ENCODE measurements around the gene TEPSIN. TPM values are rescaled to one million over a fixed set of nuclear protein-coding genes. Genes with fewer than 3 reads are reported as not detected.

Gene TEPSIN
- polyA plus RNA-seq, 1 donor from 2014 or later: 50.0 TPM

DNA sequence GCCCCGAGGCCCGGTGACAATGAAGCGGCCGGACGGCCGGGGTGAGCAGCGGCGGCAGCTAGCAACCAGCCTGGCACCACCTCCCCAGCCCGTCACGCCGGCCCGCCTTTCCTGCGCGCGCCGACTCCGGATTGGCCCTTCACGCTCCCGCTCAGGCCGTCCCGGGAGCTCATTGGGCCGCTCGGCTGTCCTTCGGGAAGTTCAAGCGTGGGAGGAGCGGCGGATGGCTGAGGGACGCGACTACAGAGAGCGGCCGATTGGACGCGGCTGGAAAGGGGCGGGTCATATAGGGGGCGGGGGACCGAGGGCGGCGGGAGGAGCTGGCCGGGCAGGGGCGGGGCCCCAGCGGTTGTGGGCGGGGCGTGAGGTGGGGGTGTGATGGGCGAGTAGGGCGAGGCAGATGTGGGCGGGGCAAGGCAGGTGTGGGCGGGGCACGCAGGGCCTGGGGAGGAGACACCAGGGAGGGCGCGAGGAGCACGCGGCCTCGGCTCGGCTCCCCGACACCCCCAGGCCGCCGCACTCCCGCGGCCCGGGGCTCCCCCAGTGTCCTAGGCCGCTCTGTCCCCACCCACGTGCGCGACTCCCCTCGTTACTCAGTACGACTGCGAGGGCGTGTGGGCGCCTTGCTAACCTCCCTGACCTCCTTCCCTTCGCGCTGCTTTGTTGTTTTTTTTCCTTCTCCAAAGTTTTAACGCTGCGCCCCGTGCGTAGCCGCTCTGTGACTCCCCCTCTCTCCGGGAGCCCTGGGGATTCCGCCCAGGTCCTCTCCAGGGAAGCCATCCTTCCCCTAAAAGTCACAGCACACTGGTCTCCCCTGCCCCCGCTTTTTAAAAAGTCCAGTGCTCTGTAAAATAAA, 15.7 kb downstream of the TEPSIN start, which contains the start of gene CEP131:
TSS of gene CEP131 (minus strand) at position 60 of the 856 bp plus-strand sequence. CDS start 2,909 bp downstream, outside the sequence.
- Histone ChIP-seq H3K9me3 (ENCODE audit: low read length) (no peaks in the 10 kb centered on the region), H3K27me3 (ENCODE audit: insufficient read depth, low read depth, low read length) (no peaks in the 10 kb centered on the region), H4K20me1 (ENCODE audit: insufficient read depth) (no peaks in the 10 kb centered on the region), H3K79me2 (replicated peaks; ENCODE audit: insufficient read depth, low read length) (peaks cover 14% of the 10 kb centered on the region), H2AFZ (ENCODE audit: low read depth, low read length) (no peak within 1 kb of the TSS), H3K36me3 (ENCODE audit: insufficient read depth, low read length) (no peaks in the 10 kb centered on the region), H3K4me2 (ENCODE audit: low read length) (peak within 1 kb of the TSS; percentile 84), H3K9ac (ENCODE audit: low read length) (peak within 1 kb of the TSS; percentile 71), H3K4me3 (ENCODE audit: low read length) (peak within 1 kb of the TSS; percentile 92), H3F3A (ENCODE audit: insufficient read depth, low read length, poor library complexity, severe bottlenecking) (no peaks in the 10 kb centered on the region), H3K27ac (ENCODE audit: low read length) (no peak within 1 kb of the TSS), H3K9me2 (ENCODE audit: insufficient read depth, low read length) (no peaks in the 10 kb centered on the region)
- TF ChIP-seq, protein P1, sequence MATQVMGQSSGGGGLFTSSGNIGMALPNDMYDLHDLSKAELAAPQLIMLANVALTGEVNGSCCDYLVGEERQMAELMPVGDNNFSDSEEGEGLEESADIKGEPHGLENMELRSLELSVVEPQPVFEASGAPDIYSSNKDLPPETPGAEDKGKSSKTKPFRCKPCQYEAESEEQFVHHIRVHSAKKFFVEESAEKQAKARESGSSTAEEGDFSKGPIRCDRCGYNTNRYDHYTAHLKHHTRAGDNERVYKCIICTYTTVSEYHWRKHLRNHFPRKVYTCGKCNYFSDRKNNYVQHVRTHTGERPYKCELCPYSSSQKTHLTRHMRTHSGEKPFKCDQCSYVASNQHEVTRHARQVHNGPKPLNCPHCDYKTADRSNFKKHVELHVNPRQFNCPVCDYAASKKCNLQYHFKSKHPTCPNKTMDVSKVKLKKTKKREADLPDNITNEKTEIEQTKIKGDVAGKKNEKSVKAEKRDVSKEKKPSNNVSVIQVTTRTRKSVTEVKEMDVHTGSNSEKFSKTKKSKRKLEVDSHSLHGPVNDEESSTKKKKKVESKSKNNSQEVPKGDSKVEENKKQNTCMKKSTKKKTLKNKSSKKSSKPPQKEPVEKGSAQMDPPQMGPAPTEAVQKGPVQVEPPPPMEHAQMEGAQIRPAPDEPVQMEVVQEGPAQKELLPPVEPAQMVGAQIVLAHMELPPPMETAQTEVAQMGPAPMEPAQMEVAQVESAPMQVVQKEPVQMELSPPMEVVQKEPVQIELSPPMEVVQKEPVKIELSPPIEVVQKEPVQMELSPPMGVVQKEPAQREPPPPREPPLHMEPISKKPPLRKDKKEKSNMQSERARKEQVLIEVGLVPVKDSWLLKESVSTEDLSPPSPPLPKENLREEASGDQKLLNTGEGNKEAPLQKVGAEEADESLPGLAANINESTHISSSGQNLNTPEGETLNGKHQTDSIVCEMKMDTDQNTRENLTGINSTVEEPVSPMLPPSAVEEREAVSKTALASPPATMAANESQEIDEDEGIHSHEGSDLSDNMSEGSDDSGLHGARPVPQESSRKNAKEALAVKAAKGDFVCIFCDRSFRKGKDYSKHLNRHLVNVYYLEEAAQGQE (IDR thresholded peaks at IDR 0.05; ENCODE audit: borderline replicate concordance): no peak
- no peak for TF ChIP-seq EZH2 (IDR thresholded peaks at IDR 0.05; ENCODE audit: borderline replicate concordance, insufficient read depth, low read length, poor library complexity, severe bottlenecking)
- TF ChIP-seq EP300 (conservative IDR thresholded peaks at IDR 0.05; ENCODE audit: poor library complexity, severe bottlenecking): no peak
- TF ChIP-seq TAF1 (IDR thresholded peaks at IDR 0.05; ENCODE audit: low read depth): no peak
- TF ChIP-seq SMC3 (conservative IDR thresholded peaks at IDR 0.05; ENCODE audit: poor library complexity): no peak
- peak; percentile 76 for TF ChIP-seq POLR2AphosphoS5 (IDR thresholded peaks at IDR 0.05)
- TF ChIP-seq, protein P2, sequence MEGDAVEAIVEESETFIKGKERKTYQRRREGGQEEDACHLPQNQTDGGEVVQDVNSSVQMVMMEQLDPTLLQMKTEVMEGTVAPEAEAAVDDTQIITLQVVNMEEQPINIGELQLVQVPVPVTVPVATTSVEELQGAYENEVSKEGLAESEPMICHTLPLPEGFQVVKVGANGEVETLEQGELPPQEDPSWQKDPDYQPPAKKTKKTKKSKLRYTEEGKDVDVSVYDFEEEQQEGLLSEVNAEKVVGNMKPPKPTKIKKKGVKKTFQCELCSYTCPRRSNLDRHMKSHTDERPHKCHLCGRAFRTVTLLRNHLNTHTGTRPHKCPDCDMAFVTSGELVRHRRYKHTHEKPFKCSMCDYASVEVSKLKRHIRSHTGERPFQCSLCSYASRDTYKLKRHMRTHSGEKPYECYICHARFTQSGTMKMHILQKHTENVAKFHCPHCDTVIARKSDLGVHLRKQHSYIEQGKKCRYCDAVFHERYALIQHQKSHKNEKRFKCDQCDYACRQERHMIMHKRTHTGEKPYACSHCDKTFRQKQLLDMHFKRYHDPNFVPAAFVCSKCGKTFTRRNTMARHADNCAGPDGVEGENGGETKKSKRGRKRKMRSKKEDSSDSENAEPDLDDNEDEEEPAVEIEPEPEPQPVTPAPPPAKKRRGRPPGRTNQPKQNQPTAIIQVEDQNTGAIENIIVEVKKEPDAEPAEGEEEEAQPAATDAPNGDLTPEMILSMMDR (IDR thresholded peaks at IDR 0.05; ENCODE audit: poor library complexity, severe bottlenecking): no peak
- TF ChIP-seq RAD21 (conservative IDR thresholded peaks at IDR 0.05): no peak
- TF ChIP-seq MXI1 (conservative IDR thresholded peaks at IDR 0.05; ENCODE audit: poor library complexity, severe bottlenecking): peak; percentile 55

DNA sequence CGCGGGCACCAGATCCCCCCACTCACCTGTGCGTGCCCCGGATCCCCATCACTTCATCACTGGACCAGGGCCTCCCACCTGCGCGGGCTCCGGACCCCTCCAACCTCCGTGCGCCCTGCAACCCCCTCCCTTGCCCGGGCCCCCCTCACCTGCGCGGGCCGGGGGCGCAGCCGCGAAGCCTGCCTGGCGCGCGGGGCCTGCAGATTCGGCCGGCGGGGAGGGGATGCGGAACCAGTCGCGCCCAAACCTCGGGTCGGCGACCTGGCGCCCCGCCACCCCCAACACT, 16.3 kb downstream of the TEPSIN start:
- peak overlapping the region; percentile 71 for H3K9ac ChIP-seq (ENCODE audit: low read length)
- H3K36me3 ChIP-seq (ENCODE audit: insufficient read depth, low read length): no peaks in the 10 kb centered on the region
- TF ChIP-seq EP300 (conservative IDR thresholded peaks at IDR 0.05; ENCODE audit: poor library complexity, severe bottlenecking): no peak
- TF ChIP-seq, protein P2 (IDR thresholded peaks at IDR 0.05; ENCODE audit: poor library complexity, severe bottlenecking): peak; percentile 15
- peak; percentile 32 for TF ChIP-seq SMC3 (conservative IDR thresholded peaks at IDR 0.05; ENCODE audit: poor library complexity)
- H3K9me2 ChIP-seq (ENCODE audit: insufficient read depth, low read length): no peaks in the 10 kb centered on the region
- H3K79me2 ChIP-seq (replicated peaks; ENCODE audit: insufficient read depth, low read length): peaks cover 14% of the 10 kb centered on the region
- H3F3A ChIP-seq (ENCODE audit: insufficient read depth, low read length, poor library complexity, severe bottlenecking): no peaks in the 10 kb centered on the region
- H3K4me2 ChIP-seq (ENCODE audit: low read length): peak overlapping the region; percentile 84
- peak overlapping the region; percentile 92 for H3K4me3 ChIP-seq (ENCODE audit: low read length)
- H2AFZ ChIP-seq (ENCODE audit: low read depth, low read length): no peak overlapping the region
- H4K20me1 ChIP-seq (ENCODE audit: insufficient read depth): no peaks in the 10 kb centered on the region
- no peak overlapping the region for H3K27ac ChIP-seq (ENCODE audit: low read length)
- H3K9me3 ChIP-seq (ENCODE audit: low read length): no peaks in the 10 kb centered on the region
- H3K27me3 ChIP-seq (ENCODE audit: insufficient read depth, low read depth, low read length): no peaks in the 10 kb centered on the region
